Measurements from ENCODE around the gene ATP6V0A1.

DNA sequence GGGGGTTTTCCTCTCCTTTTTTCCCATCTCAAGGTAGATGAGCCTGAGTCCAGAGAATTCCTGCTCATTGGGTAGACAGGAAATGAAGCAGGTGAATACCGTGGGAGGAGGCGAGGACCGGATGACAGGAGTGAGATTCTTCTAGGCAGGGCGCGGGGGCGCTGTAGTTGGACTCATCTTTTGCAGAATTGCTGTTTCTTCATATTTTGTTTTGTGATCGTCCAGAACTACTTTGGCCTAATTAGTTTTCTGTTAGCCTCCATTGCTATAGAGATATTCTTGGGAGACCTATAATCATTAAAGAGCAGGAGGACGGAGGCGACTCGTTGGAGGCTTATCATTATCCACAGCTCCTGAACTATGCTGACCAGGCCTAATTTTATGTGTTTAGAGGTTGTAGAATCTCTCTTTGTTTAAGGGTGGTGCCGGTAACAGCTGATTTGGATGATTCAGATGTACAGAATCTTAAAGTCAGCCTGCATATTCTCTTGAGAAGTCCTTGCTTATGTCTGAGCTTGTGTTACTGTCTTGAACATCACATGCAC is 650 bp downstream of the ATP6V0A1 start:
- TF ChIP-seq, protein P1, sequence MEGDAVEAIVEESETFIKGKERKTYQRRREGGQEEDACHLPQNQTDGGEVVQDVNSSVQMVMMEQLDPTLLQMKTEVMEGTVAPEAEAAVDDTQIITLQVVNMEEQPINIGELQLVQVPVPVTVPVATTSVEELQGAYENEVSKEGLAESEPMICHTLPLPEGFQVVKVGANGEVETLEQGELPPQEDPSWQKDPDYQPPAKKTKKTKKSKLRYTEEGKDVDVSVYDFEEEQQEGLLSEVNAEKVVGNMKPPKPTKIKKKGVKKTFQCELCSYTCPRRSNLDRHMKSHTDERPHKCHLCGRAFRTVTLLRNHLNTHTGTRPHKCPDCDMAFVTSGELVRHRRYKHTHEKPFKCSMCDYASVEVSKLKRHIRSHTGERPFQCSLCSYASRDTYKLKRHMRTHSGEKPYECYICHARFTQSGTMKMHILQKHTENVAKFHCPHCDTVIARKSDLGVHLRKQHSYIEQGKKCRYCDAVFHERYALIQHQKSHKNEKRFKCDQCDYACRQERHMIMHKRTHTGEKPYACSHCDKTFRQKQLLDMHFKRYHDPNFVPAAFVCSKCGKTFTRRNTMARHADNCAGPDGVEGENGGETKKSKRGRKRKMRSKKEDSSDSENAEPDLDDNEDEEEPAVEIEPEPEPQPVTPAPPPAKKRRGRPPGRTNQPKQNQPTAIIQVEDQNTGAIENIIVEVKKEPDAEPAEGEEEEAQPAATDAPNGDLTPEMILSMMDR (IDR thresholded peaks at IDR 0.05; ENCODE audit: insufficient read depth, low read length): peak; percentile 12
- no peak for TF ChIP-seq POLR2AphosphoS5 (IDR thresholded peaks at IDR 0.05; ENCODE audit: low read depth)
